ENCODE results near the gene DCLK2. TPM values are rescaled to one million over a fixed set of nuclear protein-coding genes. Genes with fewer than 3 reads are reported as not detected.
A peak's percentile ranks its signal among the peaks of the same experiment; 100 is the strongest.
"Not testable (repeated sequence)": the region's sequence is repeated elsewhere in the genome, so short reads cannot be mapped to it uniquely, and the experiment has no call there.

Gene DCLK2
- total RNA-seq, 1 donor from 2014 or later: 49.2 TPM

GRCh38 chr4:150173432-150173861 lies 95.2 kb downstream of the DCLK2 start:
- peak overlapping the region; percentile 74 for H3K27ac Mint-ChIP-seq

GRCh38 chr4:150173982-150174398 lies 95.7 kb downstream of the DCLK2 start:
- H3K9me3 Mint-ChIP-seq: no peaks in the 10 kb centered on the region
- no peak for DNase-seq (ENCODE audit: low spot score in 2 of 2, unreplicated experiment in 2 of 2)
- H3K36me3 Mint-ChIP-seq: peaks cover 5% of the 10 kb centered on the region
- no peak for TF ChIP-seq CTCF (IDR thresholded peaks at IDR 0.05; ENCODE audit: unreplicated experiment)
- peak overlapping the region; percentile 74 for H3K27ac Mint-ChIP-seq
- no peak overlapping the region for H3K4me3 Mint-ChIP-seq
- peaks cover 65% of the 10 kb centered on the region for H3K4me1 Mint-ChIP-seq
- no peaks in the 10 kb centered on the region for H3K27me3 Mint-ChIP-seq (ENCODE audit: low read depth)

More at GRCh38 chr4:150173432-150173861, 95.2 kb downstream of the DCLK2 start:
- H3K4me1 Mint-ChIP-seq: peaks cover 61% of the 10 kb centered on the region
- DNase-seq (ENCODE audit: low spot score in 2 of 2, unreplicated experiment in 2 of 2): no peak
- TF ChIP-seq CTCF (IDR thresholded peaks at IDR 0.05; ENCODE audit: unreplicated experiment): no peak
- peaks cover 5% of the 10 kb centered on the region for H3K36me3 Mint-ChIP-seq
- no peaks in the 10 kb centered on the region for H3K27me3 Mint-ChIP-seq (ENCODE audit: low read depth)
- H3K4me3 Mint-ChIP-seq: no peak overlapping the region
- H3K9me3 Mint-ChIP-seq: no peaks in the 10 kb centered on the region

- Mint-ChIP-seq H3K4me3 (no peak overlapping the region), H3K4me1 (peaks cover 65% of the 10 kb centered on the region), H3K27me3 (ENCODE audit: low read depth) (no peaks in the 10 kb centered on the region), H3K27ac (peak overlapping the region; percentile 88), H3K36me3 (peaks cover 9% of the 10 kb centered on the region), H3K9me3 (no peaks in the 10 kb centered on the region)
- no peak for TF ChIP-seq CTCF (IDR thresholded peaks at IDR 0.05; ENCODE audit: unreplicated experiment)
- DNase-seq (ENCODE audit: low spot score in 2 of 2, unreplicated experiment in 2 of 2): no peak
Measured at GRCh38 chr4:150176547-150176946, 98.3 kb downstream of the DCLK2 start.

- Mint-ChIP-seq H3K36me3 (peaks cover 4% of the 10 kb centered on the region), H3K4me3 (no peak overlapping the region), H3K9me3 (no peaks in the 10 kb centered on the region), H3K27ac (no peak overlapping the region), H3K4me1 (peaks cover 70% of the 10 kb centered on the region), H3K27me3 (ENCODE audit: low read depth) (no peaks in the 10 kb centered on the region)
- no peak for TF ChIP-seq CTCF (IDR thresholded peaks at IDR 0.05; ENCODE audit: unreplicated experiment)
- DNase-seq (ENCODE audit: low spot score in 2 of 2, unreplicated experiment in 2 of 2): no peak
Measured at GRCh38 chr4:150178161-150178560, 99.9 kb downstream of the DCLK2 start.

GRCh38 chr4:150181536-150181935 lies 103.3 kb downstream of the DCLK2 start:
- peaks cover 9% of the 10 kb centered on the region for H3K36me3 Mint-ChIP-seq
- H3K4me1 Mint-ChIP-seq: peaks cover 47% of the 10 kb centered on the region
- H3K4me3 Mint-ChIP-seq: no peak overlapping the region
- no peak overlapping the region for H3K27ac Mint-ChIP-seq
- H3K27me3 Mint-ChIP-seq (ENCODE audit: low read depth): no peaks in the 10 kb centered on the region
- no peaks in the 10 kb centered on the region for H3K9me3 Mint-ChIP-seq
- TF ChIP-seq CTCF (IDR thresholded peaks at IDR 0.05; ENCODE audit: unreplicated experiment): no peak
- no peak for DNase-seq (ENCODE audit: low spot score in 2 of 2, unreplicated experiment in 2 of 2)

- TF ChIP-seq CTCF (IDR thresholded peaks at IDR 0.05; ENCODE audit: unreplicated experiment): no peak
- no peaks in the 10 kb centered on the region for H3K9me3 Mint-ChIP-seq
- H3K4me1 Mint-ChIP-seq: peaks cover 35% of the 10 kb centered on the region
- peaks cover 9% of the 10 kb centered on the region for H3K36me3 Mint-ChIP-seq
- peak overlapping the region; percentile 52 for H3K27ac Mint-ChIP-seq
- H3K4me3 Mint-ChIP-seq: no peak overlapping the region
- H3K27me3 Mint-ChIP-seq (ENCODE audit: low read depth): no peaks in the 10 kb centered on the region
- no peak for DNase-seq (ENCODE audit: low spot score in 2 of 2, unreplicated experiment in 2 of 2)
Measured at GRCh38 chr4:150182794-150183193, 104.5 kb downstream of the DCLK2 start.

GRCh38 chr4:150185033-150185432 lies 106.8 kb downstream of the DCLK2 start:
- H3K36me3 Mint-ChIP-seq; H3K27ac Mint-ChIP-seq; H3K4me3 Mint-ChIP-seq; H3K9me3 Mint-ChIP-seq; H3K27me3 Mint-ChIP-seq (ENCODE audit: low read depth); DNase-seq (ENCODE audit: low spot score in 2 of 2, unreplicated experiment in 2 of 2): not testable (repeated sequence)
- peaks cover 25% of the 10 kb centered on the region for H3K4me1 Mint-ChIP-seq
